Measurements from ENCODE around the gene ZC3HAV1L. TPM values are rescaled to one million over a fixed set of nuclear protein-coding genes. Genes with fewer than 3 reads are reported as not detected.
"Not testable (repeated sequence)": the region's sequence is repeated elsewhere in the genome, so short reads cannot be mapped to it uniquely, and the experiment has no call there.

Gene ZC3HAV1L
- total RNA-seq, 4 donors from 2014 or later, result 16.8 to 23.3 (median 18.0) TPM

DNA sequence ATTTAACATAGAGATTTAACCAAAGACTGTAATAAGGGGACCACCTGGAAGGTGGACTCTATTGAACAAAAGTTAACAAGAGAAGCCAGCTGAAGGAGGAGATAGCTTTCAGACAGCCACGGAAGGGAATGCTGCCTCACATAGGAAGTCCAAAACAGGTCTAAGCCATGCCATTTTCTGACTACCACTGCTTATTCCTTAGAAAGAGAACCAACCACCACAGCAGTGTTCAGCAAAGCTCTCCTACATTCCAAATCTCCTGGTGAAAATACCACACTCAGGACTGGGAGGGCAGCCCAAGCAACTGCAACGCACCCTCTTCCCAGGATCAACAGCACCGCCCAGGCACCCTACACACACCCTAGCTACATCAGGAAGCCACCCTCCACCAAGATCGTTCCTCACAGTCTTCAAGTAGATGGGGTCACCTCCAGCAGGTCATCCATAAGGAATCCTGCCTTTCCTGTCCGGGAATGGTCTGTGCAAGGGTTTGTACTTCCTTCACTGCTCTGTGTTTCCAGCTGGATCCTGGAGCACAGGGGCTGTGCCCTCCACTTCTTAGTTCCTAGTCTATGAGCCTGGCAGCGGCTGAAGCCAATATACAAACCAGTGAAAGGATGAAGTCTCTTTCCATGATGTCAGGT is 57.2 kb downstream of the ZC3HAV1L start:
- DNase-seq (ENCODE audit: low spot score) (no peak), ATAC-seq (ENCODE audit: low FRiP score) (no peak)
- TF ChIP-seq, protein P1, sequence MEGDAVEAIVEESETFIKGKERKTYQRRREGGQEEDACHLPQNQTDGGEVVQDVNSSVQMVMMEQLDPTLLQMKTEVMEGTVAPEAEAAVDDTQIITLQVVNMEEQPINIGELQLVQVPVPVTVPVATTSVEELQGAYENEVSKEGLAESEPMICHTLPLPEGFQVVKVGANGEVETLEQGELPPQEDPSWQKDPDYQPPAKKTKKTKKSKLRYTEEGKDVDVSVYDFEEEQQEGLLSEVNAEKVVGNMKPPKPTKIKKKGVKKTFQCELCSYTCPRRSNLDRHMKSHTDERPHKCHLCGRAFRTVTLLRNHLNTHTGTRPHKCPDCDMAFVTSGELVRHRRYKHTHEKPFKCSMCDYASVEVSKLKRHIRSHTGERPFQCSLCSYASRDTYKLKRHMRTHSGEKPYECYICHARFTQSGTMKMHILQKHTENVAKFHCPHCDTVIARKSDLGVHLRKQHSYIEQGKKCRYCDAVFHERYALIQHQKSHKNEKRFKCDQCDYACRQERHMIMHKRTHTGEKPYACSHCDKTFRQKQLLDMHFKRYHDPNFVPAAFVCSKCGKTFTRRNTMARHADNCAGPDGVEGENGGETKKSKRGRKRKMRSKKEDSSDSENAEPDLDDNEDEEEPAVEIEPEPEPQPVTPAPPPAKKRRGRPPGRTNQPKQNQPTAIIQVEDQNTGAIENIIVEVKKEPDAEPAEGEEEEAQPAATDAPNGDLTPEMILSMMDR (IDR thresholded peaks at IDR 0.05), result no peak

- DNase-seq (ENCODE audit: low spot score); ATAC-seq (ENCODE audit: low FRiP score): not testable (repeated sequence)
Measured at GRCh38 chr7:138976161-138976560, 59.7 kb downstream of the ZC3HAV1L start.

Other genes with a start within 250 kb of the ZC3HAV1L start
- not detected for gene TMEM213, start 238.0 kb downstream of the ZC3HAV1L start, total RNA-seq
- not detected for gene ATP6V0A4, start 237.8 kb downstream of the ZC3HAV1L start, total RNA-seq
- gene KIAA1549, start 54.7 kb downstream of the ZC3HAV1L start, total RNA-seq, result 1 to 10 TPM; 1.2 to 1.6 (median 1.4) TPM
- 10 to 100 TPM; 31.3 to 58.8 (median 50.8) TPM for gene ZC3HAV1, start 73.7 kb upstream of the ZC3HAV1L start, total RNA-seq
- 10 to 100 TPM in 2 of 4 donors, 1 to 10 TPM in 2; 7.8 to 18.0 (median 9.8) TPM for gene UBN2, start 195.2 kb upstream of the ZC3HAV1L start, total RNA-seq